SK-N-MC (cell line): ENCODE results near the gene PILRA.
"Not testable (repeated sequence)": the region's sequence is repeated elsewhere in the genome, so short reads cannot be mapped to it uniquely, and the experiment has no call there.

Experiments used
- DNase-seq: peaks from one replicate; pipeline ENCODE4 v3.0.0-alpha.2; 2011; ENCODE audit warnings: low read depth, low spot score
- H3K27ac ChIP-seq: fragments of 200-600 bp; sonication (generic); 2 replicates; pipeline ENCODE4 v1.5.1; 2016; ENCODE audit warnings: mixed run types
- H3K36me3 ChIP-seq: fragments of 200-600 bp; sonication (generic); 2 replicates; pipeline ENCODE4 v1.6.1; 2017; ENCODE audit warnings: antibody characterized with exemption, low read length, mixed read lengths; ENCODE audit not compliant: insufficient read depth
- H3K4me3 ChIP-seq: fragments of 200-600 bp; sonication (generic); 2 replicates; pipeline ENCODE4 v1.5.1; 2016
- H3K9ac ChIP-seq: fragments of 200-600 bp; sonication (generic); 2 replicates; pipeline ENCODE4 v1.8.0; 2017; ENCODE audit warnings: mixed run types, mixed read lengths; ENCODE audit not compliant: insufficient read length
- H3K9me3 ChIP-seq: fragments of 200-600 bp; sonication (generic); 2 replicates; pipeline ENCODE4 v1.6.1; 2017; ENCODE audit warnings: low read depth, mild to moderate bottlenecking, antibody characterized with exemption, low read length, moderate library complexity, mixed read lengths
- EZH2 ChIP-seq: fragments of 200-600 bp; sonication (generic); IDR thresholded peaks from one replicate; pipeline ENCODE4 v1.6.1; 2017; ENCODE audit warnings: antibody characterized with exemption
- FOXP2 ChIP-seq: optimal IDR thresholded peaks from 2 replicates; pipeline ENCODE3; 2011; ENCODE audit warnings: mild to moderate bottlenecking, moderate library complexity; ENCODE audit not compliant: insufficient read depth; ENCODE audit errors: extremely low read length, control extremely low read depth
- POLR2AphosphoS5 ChIP-seq: IDR thresholded peaks from 2 replicates; pipeline ENCODE4 v1.6.1; 2012; ENCODE audit warnings: mild to moderate bottlenecking, low read depth, low read length, borderline replicate concordance

Gene PILRA

GRCh38 chr7:100357131-100357561 is 16.1 kb upstream of the PILRA start:
- no peak for DNase-seq
- H3K27ac ChIP-seq = no peak overlapping the region
- H3K9me3 ChIP-seq = no peaks in the 10 kb centered on the region
- no peak overlapping the region for H3K9ac ChIP-seq
- H3K4me3 ChIP-seq = no peak overlapping the region
- H3K36me3 ChIP-seq = peaks cover 28% of the 10 kb centered on the region
- no peak for TF ChIP-seq EZH2
- no peak for TF ChIP-seq FOXP2
- TF ChIP-seq POLR2AphosphoS5 = no peak

- no peak for TF ChIP-seq EZH2
- no peak for TF ChIP-seq POLR2AphosphoS5
- no peak for TF ChIP-seq FOXP2
Observed at GRCh38 chr7:100358027-100358856, 15.0 kb upstream of the PILRA start, which contains the start of gene PILRB. TSS of gene PILRB (plus strand) at chr7:100358117. CDS start at chr7:100358303, 186 bp downstream.

GRCh38 chr7:100358857-100359212 is 14.5 kb upstream of the PILRA start:
- peaks cover 28% of the 10 kb centered on the region for H3K36me3 ChIP-seq
- H3K27ac ChIP-seq = no peak overlapping the region
- no peak for DNase-seq
- H3K9ac ChIP-seq = no peak overlapping the region
- H3K9me3 ChIP-seq = no peaks in the 10 kb centered on the region
- H3K4me3 ChIP-seq = no peak overlapping the region
- TF ChIP-seq EZH2 = no peak
- no peak for TF ChIP-seq FOXP2
- no peak for TF ChIP-seq POLR2AphosphoS5

More at GRCh38 chr7:100358027-100358856, 15.0 kb upstream of the PILRA start, which contains the start of gene PILRB:
- H3K9me3 ChIP-seq = no peaks in the 10 kb centered on the region
- H3K9ac ChIP-seq = no peak within 1 kb of the TSS
- no peak within 1 kb of the TSS for H3K4me3 ChIP-seq
- H3K36me3 ChIP-seq = peaks cover 31% of the 10 kb centered on the region
- DNase-seq = no peak
- no peak within 1 kb of the TSS for H3K27ac ChIP-seq

GRCh38 chr7:100360135-100360854 is 13.0 kb upstream of the PILRA start:
- Histone ChIP-seq H3K36me3 (peaks cover 28% of the 10 kb centered on the region), H3K27ac (no peak overlapping the region), H3K9ac (no peak overlapping the region), H3K9me3 (no peaks in the 10 kb centered on the region), H3K4me3 (no peak overlapping the region)
- TF ChIP-seq EZH2 (no peak), POLR2AphosphoS5 (no peak), FOXP2 (no peak)
- no peak for DNase-seq

- Histone ChIP-seq H3K4me3 (no peak overlapping the region), H3K9me3 (no peaks in the 10 kb centered on the region), H3K27ac (no peak overlapping the region), H3K9ac (no peak overlapping the region), H3K36me3 (peaks cover 25% of the 10 kb centered on the region)
- DNase-seq = no peak
- no peak for TF ChIP-seq POLR2AphosphoS5
- TF ChIP-seq FOXP2 = no peak
- no peak for TF ChIP-seq EZH2
Observed at GRCh38 chr7:100363098-100363497, 10.2 kb upstream of the PILRA start.

GRCh38 chr7:100363797-100364196 is 9.5 kb upstream of the PILRA start:
- DNase-seq, H3K4me3 ChIP-seq, H3K9me3 ChIP-seq, H3K27ac ChIP-seq, H3K9ac ChIP-seq: not testable (repeated sequence)
- H3K36me3 ChIP-seq = peaks cover 24% of the 10 kb centered on the region

GRCh38 chr7:100364480-100364879 is 8.8 kb upstream of the PILRA start:
- DNase-seq = no peak
- TF ChIP-seq FOXP2 (no peak), EZH2 (no peak), POLR2AphosphoS5 (no peak)
- Histone ChIP-seq H3K36me3 (peaks cover 17% of the 10 kb centered on the region), H3K9me3 (no peaks in the 10 kb centered on the region), H3K4me3 (no peak overlapping the region), H3K9ac (no peak overlapping the region), H3K27ac (no peak overlapping the region)

- H3K9ac ChIP-seq, H3K4me3 ChIP-seq, H3K27ac ChIP-seq, H3K9me3 ChIP-seq, DNase-seq, H3K36me3 ChIP-seq: not testable (repeated sequence)
Observed at GRCh38 chr7:100365998-100366367, 7.3 kb upstream of the PILRA start.
